A549 (cell line): ENCODE measurements around the gene PPP6C. TPM values are rescaled to one million over a fixed set of nuclear protein-coding genes. Genes with fewer than 3 reads are reported as not detected.

Experiments used
- ATAC-seq, 2 experiments: fragments of 200-7000 bp in 1 of 2; fragments of >200 bp in 1 of 2; cut with Nextera tagmentation in 1 of 2; cut with Tn5 transposase in 1 of 2; 3 replicates each; pipeline versions ENCODE4 v1.8.0 to v1.9.1; 2018 to 2020; ENCODE audit warnings: mild to moderate bottlenecking in 1 of 2, moderate library complexity in 1 of 2
- CTCF ChIA-PET: fragments of 300-600 bp; sonication (Branson Sonifier 250); formaldehyde crosslinking; extraction: SDS; loops from one replicate; lab custom pipeline; 2021; ENCODE audit warnings: antibody characterized with exemption, inconsistent platforms; lab: Yijun Ruan, JAX
- POLR2A ChIA-PET: fragments of 350-600 bp; formaldehyde crosslinking; extraction: SDS; loops from one replicate; lab custom pipeline; 2021; ENCODE audit warnings: antibody characterized with exemption, inconsistent platforms; lab: Yijun Ruan, JAX
- DNase-seq, 2 experiments: peaks; one replicate each; pipeline versions ENCODE4 v3.0.0 to v3.0.0-alpha.2; 2011 to 2016; ENCODE audit warnings: low read depth in 1 of 2, low spot score in 1 of 2
- FAIRE-seq: peaks from 2 replicates; lab custom pipeline; 2011; peaks lifted over from hg19 to GRCh38; lab: Jason Lieb, UNC
- H3K27ac ChIP-seq, 2 experiments: fragments of >200 bp; sonication (Bioruptor Twin); formaldehyde crosslinking; 3 replicates each; pipeline ENCODE4 v1.5.1; 2016 to 2017
- H3K4me1 ChIP-seq: fragments of >200 bp; sonication (Bioruptor Twin); formaldehyde crosslinking; 3 replicates; pipeline ENCODE4 v1.6.1; 2016
- H3K4me2 ChIP-seq: fragments of >200 bp; sonication (Bioruptor Twin); formaldehyde crosslinking; 3 replicates; pipeline ENCODE4 v1.6.1; 2016
- H3K4me3 ChIP-seq: fragments of >200 bp; sonication (Bioruptor Twin); formaldehyde crosslinking; 3 replicates; pipeline ENCODE4 v1.5.1; 2016
- H3K9me3 ChIP-seq: fragments of >200 bp; sonication (Bioruptor Twin); formaldehyde crosslinking; 3 replicates; pipeline ENCODE4 v1.6.1; 2016
- CEBPB ChIP-seq, 2 experiments: fragments of >200 bp in 1 of 2; sonication (Bioruptor Twin) in 1 of 2; formaldehyde crosslinking in 1 of 2; IDR thresholded peaks; 2 replicates each; pipeline ENCODE4 v1.6.1; 2012 to 2016
- CHD4 ChIP-seq: fragments of 200-600 bp; sonication (generic); IDR thresholded peaks from 2 replicates; pipeline ENCODE4 v1.6.1; 2016; ENCODE audit warnings: antibody characterized with exemption, mild to moderate bottlenecking, borderline replicate concordance
- EP300 ChIP-seq, 2 experiments: fragments of >200 bp; sonication (Bioruptor Twin); formaldehyde crosslinking; IDR thresholded peaks; 2 replicates in 1 of 2; 3 replicates in 1 of 2; pipeline ENCODE4 v1.6.1; 2016 to 2017
- FOSB ChIP-seq: fragments of 250-450 bp; sonication (Bioruptor Pico); IDR thresholded peaks from 2 replicates; pipeline ENCODE4 v1.5.0; 2020; ENCODE audit warnings: mild to moderate bottlenecking, moderate library complexity
- FOSL2 ChIP-seq, 2 experiments: fragments of 450-650 bp in 1 of 2; fragments of >200 bp in 1 of 2; sonication (Bioruptor Twin) in 1 of 2; formaldehyde crosslinking; IDR thresholded peaks; 2 replicates each; pipeline versions ENCODE4 v1.5.0 to v1.6.1; 2016 to 2020; ENCODE audit warnings: mild to moderate bottlenecking in 1 of 2, moderate library complexity in 1 of 2
- FOXS1 ChIP-seq: fragments of 250-450 bp; sonication (Bioruptor Pico); IDR thresholded peaks from 2 replicates; pipeline ENCODE4 v1.5.0; 2020; ENCODE audit warnings: mild to moderate bottlenecking, moderate library complexity
- HMGXB4 ChIP-seq: fragments of 250-450 bp; sonication (Bioruptor Pico); IDR thresholded peaks from 2 replicates; pipeline ENCODE4 v1.5.0; 2021; ENCODE audit warnings: mild to moderate bottlenecking, moderate library complexity, borderline replicate concordance
- HOXB5 ChIP-seq: fragments of 250-450 bp; sonication (Bioruptor Pico); IDR thresholded peaks from 2 replicates; pipeline ENCODE4 v1.5.0; 2020; ENCODE audit warnings: mild to moderate bottlenecking, moderate library complexity
- MAFK ChIP-seq: fragments of 450-650 bp; IDR thresholded peaks from 2 replicates; pipeline ENCODE4 v1.6.1; 2014; ENCODE audit not compliant: partially characterized antibody
- MAZ ChIP-seq: fragments of 150-350 bp; IDR thresholded peaks from 2 replicates; pipeline ENCODE4 v1.6.1; 2014; ENCODE audit warnings: antibody characterized with exemption, low read depth, low read length, borderline replicate concordance
- NR3C1 ChIP-seq: fragments of >200 bp; sonication (Bioruptor Twin); formaldehyde crosslinking; IDR thresholded peaks from 3 replicates; pipeline ENCODE4 v1.6.1; 2017
- POLR2AphosphoS2 ChIP-seq: conservative IDR thresholded peaks from 2 replicates; pipeline ENCODE4 v1.6.1; 2012; ENCODE audit warnings: low read length, improper control_type of control experiment, inconsistent platforms
- RAD21 ChIP-seq, 2 experiments: fragments of >200 bp in 1 of 2; sonication (Bioruptor Twin) in 1 of 2; formaldehyde crosslinking in 1 of 2; IDR thresholded peaks in 1 of 2; conservative IDR thresholded peaks in 1 of 2; 2 replicates in 1 of 2; 3 replicates in 1 of 2; pipeline ENCODE4 v1.6.1; 2012 to 2018; ENCODE audit warnings: inconsistent platforms in 1 of 2
- RNF2 ChIP-seq: fragments of 200-600 bp; sonication (generic); IDR thresholded peaks from 2 replicates; pipeline ENCODE4 v1.6.1; 2016; ENCODE audit warnings: low read depth, mild to moderate bottlenecking, antibody characterized with exemption, moderate library complexity, borderline replicate concordance
- TFCP2L1 ChIP-seq: fragments of 250-450 bp; sonication (Bioruptor Pico); IDR thresholded peaks from 2 replicates; pipeline ENCODE4 v1.5.0; 2021; ENCODE audit warnings: mild to moderate bottlenecking
- ZC3H11A ChIP-seq: fragments of 450-650 bp; IDR thresholded peaks from 2 replicates; pipeline ENCODE4 v1.6.1; 2014; ENCODE audit warnings: antibody characterized with exemption, mild to moderate bottlenecking
- ZFP36 ChIP-seq: fragments of 450-650 bp; IDR thresholded peaks from 2 replicates; pipeline ENCODE4 v1.6.1; 2014; ENCODE audit warnings: borderline replicate concordance; ENCODE audit not compliant: partially characterized antibody
- WGBS: methylation state at CpG from one replicate; pipeline ENCODE4 v1.1.6; 2017; ENCODE audit errors: missing lambda C conversion rate; 5-methylcytosine and 5-hydroxymethylcytosine counted together
- polyA plus RNA-seq, 4 experiments: library from polyadenylated mRNA; depleted of rRNA in 3 of 4; stranded (reverse); fragments of >200 nt; fragmentation: RNase III in 1 of 4; extraction: RNeasy Plus Mini Kit Qiagen cat#74134 plus additional on column Dnase treatment in 1 of 4; gene quantifications; 2 replicates in 3 of 4; 3 replicates in 1 of 4; pipeline ENCODE4 v1.2.3, GENCODE V29; 2011 to 2017
- TF ChIP-seq, protein P1 (sequence below): fragments of >200 bp; sonication (Bioruptor Twin); formaldehyde crosslinking; IDR thresholded peaks from 3 replicates; pipeline ENCODE4 v1.5.1; 2016
- TF ChIP-seq, protein P2 (sequence below): fragments of >200 bp; sonication (Bioruptor Twin); formaldehyde crosslinking; IDR thresholded peaks from 3 replicates; pipeline ENCODE4 v1.6.1; 2016
- TF ChIP-seq, protein P3 (sequence below): fragments of >200 bp; sonication (Bioruptor Twin); formaldehyde crosslinking; IDR thresholded peaks from 2 replicates; pipeline ENCODE4 v1.6.1; 2016
- TF ChIP-seq, protein P4 (sequence below): fragments of 200-600 bp; sonication (generic); IDR thresholded peaks from 2 replicates; pipeline ENCODE4 v1.6.1; 2016; ENCODE audit warnings: antibody characterized with exemption, mild to moderate bottlenecking, moderate library complexity

Gene PPP6C
- polyA plus RNA-seq, 2 of the 4 experiments (the other 2 are of a cell fraction), result 25.3 to 36.2 TPM

- H3K4me1 ChIP-seq, result peaks cover 20% of the 10 kb centered on the region; the same call in 2 of the 3 replicates
- peak overlapping the region; percentile 88 for H3K27ac ChIP-seq
- H3K4me3 ChIP-seq, result peak overlapping the region; percentile 75
- ATAC-seq (peak; percentile 3 to 30; a peak in 4 of 6 replicates), DNase-seq (no peak), FAIRE-seq (no peak)
- peak overlapping the region; percentile 84 for H3K4me2 ChIP-seq
- ChIA-PET POLR2A (interaction anchor here (0.9 to 1.9 kb wide), 3 partner anchors 10 to 71 kb away, joined by 7 to 12 read pairs (median 8); partner anchors contain the start of genes GAPVD1, HSPA5 and RABEPK), CTCF (interaction anchor here (0.6 to 1.1 kb wide), 4 partner anchors 8 to 41 kb away, joined by 3 to 4 read pairs (median 4); partner anchors contain the start of gene RABEPK)
- TF ChIP-seq NR3C1 (no peak), FOSB (CRISPR knock-in tag) (0 out of 2 replicates have a peak, but pooled peaks have one; percentile 34)
- H3K9me3 ChIP-seq, result no peaks in the 10 kb centered on the region
- 69% methylated on average over 14 of the region's 14 CpGs for WGBS
Observed at GRCh38 chr9:125190361-125190801, 778 bp upstream of the PPP6C start.

GRCh38 chr9:125189011-125189360 lies 617 bp downstream of the PPP6C start:
- FAIRE-seq, result no peak
- Histone ChIP-seq H3K27ac (peak overlapping the region; percentile 88), H3K4me3 (peak overlapping the region; percentile 75), H3K9me3 (no peaks in the 10 kb centered on the region), H3K4me1 (peaks cover 20% of the 10 kb centered on the region; the same call in 2 of the 3 replicates), H3K4me2 (peak overlapping the region; percentile 79)
- WGBS, result 2% methylated on average over 26 of the region's 26 CpGs
- ATAC-seq, result peak; percentile 39 to 42; a peak in 4 of 6 replicates
- POLR2A ChIA-PET, result no interaction called here
- TF ChIP-seq FOXS1 (no peak), CHD4 (no peak), FOSB (CRISPR knock-in tag) (no peak)
- TF ChIP-seq, protein P1, sequence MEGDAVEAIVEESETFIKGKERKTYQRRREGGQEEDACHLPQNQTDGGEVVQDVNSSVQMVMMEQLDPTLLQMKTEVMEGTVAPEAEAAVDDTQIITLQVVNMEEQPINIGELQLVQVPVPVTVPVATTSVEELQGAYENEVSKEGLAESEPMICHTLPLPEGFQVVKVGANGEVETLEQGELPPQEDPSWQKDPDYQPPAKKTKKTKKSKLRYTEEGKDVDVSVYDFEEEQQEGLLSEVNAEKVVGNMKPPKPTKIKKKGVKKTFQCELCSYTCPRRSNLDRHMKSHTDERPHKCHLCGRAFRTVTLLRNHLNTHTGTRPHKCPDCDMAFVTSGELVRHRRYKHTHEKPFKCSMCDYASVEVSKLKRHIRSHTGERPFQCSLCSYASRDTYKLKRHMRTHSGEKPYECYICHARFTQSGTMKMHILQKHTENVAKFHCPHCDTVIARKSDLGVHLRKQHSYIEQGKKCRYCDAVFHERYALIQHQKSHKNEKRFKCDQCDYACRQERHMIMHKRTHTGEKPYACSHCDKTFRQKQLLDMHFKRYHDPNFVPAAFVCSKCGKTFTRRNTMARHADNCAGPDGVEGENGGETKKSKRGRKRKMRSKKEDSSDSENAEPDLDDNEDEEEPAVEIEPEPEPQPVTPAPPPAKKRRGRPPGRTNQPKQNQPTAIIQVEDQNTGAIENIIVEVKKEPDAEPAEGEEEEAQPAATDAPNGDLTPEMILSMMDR, result no peak
- TF ChIP-seq, protein P2, sequence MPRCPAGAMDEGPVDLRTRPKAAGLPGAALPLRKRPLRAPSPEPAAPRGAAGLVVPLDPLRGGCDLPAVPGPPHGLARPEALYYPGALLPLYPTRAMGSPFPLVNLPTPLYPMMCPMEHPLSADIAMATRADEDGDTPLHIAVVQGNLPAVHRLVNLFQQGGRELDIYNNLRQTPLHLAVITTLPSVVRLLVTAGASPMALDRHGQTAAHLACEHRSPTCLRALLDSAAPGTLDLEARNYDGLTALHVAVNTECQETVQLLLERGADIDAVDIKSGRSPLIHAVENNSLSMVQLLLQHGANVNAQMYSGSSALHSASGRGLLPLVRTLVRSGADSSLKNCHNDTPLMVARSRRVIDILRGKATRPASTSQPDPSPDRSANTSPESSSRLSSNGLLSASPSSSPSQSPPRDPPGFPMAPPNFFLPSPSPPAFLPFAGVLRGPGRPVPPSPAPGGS, result no peak
- TF ChIP-seq, protein P3, sequence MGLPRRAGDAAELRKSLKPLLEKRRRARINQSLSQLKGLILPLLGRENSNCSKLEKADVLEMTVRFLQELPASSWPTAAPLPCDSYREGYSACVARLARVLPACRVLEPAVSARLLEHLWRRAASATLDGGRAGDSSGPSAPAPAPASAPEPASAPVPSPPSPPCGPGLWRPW, result no peak
- CTCF ChIA-PET, result no interaction called here
- DNase-seq, result no peak

GRCh38 chr9:125183561-125183960 lies 6.0 kb downstream of the PPP6C start:
- DNase-seq (no peak), FAIRE-seq (no peak), ATAC-seq (no peak)
- Histone ChIP-seq H3K4me3 (no peak overlapping the region), H3K9me3 (no peaks in the 10 kb centered on the region), H3K4me1 (peaks cover 12% of the 10 kb centered on the region; the same call in 2 of the 3 replicates), H3K27ac (no peak overlapping the region), H3K4me2 (no peak overlapping the region)
- POLR2A ChIA-PET, result no interaction called here
- WGBS, result 94% methylated on average over 2 of the region's 2 CpGs
- CTCF ChIA-PET, result interaction anchor here (1.0 kb wide), 1 partner anchor 114 kb away, joined by 5 read pairs; no protein-coding TSS in a partner anchor
- no peak for TF ChIP-seq RNF2
- no peak for TF ChIP-seq ZC3H11A
- no peak for TF ChIP-seq MAFK
- TF ChIP-seq FOSL2 (IDR thresholded peaks at IDR 0.05), result no peak
- no peak for TF ChIP-seq FOSL2 (CRISPR knock-in tag; IDR thresholded peaks at IDR 0.05)
- TF ChIP-seq CEBPB (IDR thresholded peaks at IDR 0.05), result no peak
- TF ChIP-seq HOXB5, result no peak
- no peak for TF ChIP-seq EP300 (IDR thresholded peaks at IDR 0.05)
- TF ChIP-seq FOXS1, result no peak
- no peak for TF ChIP-seq HMGXB4
- TF ChIP-seq MAZ, result no peak
- TF ChIP-seq POLR2AphosphoS2, result no peak
- no peak for TF ChIP-seq ZFP36
- TF ChIP-seq, protein P4, sequence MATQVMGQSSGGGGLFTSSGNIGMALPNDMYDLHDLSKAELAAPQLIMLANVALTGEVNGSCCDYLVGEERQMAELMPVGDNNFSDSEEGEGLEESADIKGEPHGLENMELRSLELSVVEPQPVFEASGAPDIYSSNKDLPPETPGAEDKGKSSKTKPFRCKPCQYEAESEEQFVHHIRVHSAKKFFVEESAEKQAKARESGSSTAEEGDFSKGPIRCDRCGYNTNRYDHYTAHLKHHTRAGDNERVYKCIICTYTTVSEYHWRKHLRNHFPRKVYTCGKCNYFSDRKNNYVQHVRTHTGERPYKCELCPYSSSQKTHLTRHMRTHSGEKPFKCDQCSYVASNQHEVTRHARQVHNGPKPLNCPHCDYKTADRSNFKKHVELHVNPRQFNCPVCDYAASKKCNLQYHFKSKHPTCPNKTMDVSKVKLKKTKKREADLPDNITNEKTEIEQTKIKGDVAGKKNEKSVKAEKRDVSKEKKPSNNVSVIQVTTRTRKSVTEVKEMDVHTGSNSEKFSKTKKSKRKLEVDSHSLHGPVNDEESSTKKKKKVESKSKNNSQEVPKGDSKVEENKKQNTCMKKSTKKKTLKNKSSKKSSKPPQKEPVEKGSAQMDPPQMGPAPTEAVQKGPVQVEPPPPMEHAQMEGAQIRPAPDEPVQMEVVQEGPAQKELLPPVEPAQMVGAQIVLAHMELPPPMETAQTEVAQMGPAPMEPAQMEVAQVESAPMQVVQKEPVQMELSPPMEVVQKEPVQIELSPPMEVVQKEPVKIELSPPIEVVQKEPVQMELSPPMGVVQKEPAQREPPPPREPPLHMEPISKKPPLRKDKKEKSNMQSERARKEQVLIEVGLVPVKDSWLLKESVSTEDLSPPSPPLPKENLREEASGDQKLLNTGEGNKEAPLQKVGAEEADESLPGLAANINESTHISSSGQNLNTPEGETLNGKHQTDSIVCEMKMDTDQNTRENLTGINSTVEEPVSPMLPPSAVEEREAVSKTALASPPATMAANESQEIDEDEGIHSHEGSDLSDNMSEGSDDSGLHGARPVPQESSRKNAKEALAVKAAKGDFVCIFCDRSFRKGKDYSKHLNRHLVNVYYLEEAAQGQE, result no peak
- TF ChIP-seq, protein P3, result no peak
- TF ChIP-seq TFCP2L1 (CRISPR knock-in tag), result no peak
- TF ChIP-seq RAD21 (conservative IDR thresholded peaks at IDR 0.05 in 1 of 2, IDR thresholded peaks at IDR 0.05 in 1 of 2), result no peak
